SJCRH30 (cell line): ENCODE data around the gene BCL2A1. TPM values are rescaled to one million over a fixed set of nuclear protein-coding genes. Genes with fewer than 3 reads are reported as not detected.

Experiments
- DNase-seq, 2 experiments: peaks; one replicate each; pipeline ENCODE4 v3.0.0-alpha.2; 2015 to 2020
- H3K27ac ChIP-seq: fragments of 250-450 bp; sonication (Bioruptor Pico); 2 replicates; pipeline ENCODE4 v1.5.1; 2020; ENCODE audit warnings: mild to moderate bottlenecking, moderate library complexity
- H3K27me3 ChIP-seq: fragments of 250-450 bp; sonication (Bioruptor Pico); 2 replicates; pipeline ENCODE4 v1.5.1; 2020; ENCODE audit warnings: mild to moderate bottlenecking, moderate library complexity
- H3K36me3 ChIP-seq: fragments of 250-450 bp; sonication (Bioruptor Pico); 2 replicates; pipeline ENCODE4 v1.5.1; 2020; ENCODE audit warnings: mild to moderate bottlenecking, moderate library complexity
- H3K4me1 ChIP-seq: fragments of 250-450 bp; sonication (Bioruptor Pico); 2 replicates; pipeline ENCODE4 v1.5.1; 2020; ENCODE audit warnings: mild to moderate bottlenecking, moderate library complexity
- H3K4me3 ChIP-seq: fragments of 250-450 bp; sonication (Bioruptor Pico); 2 replicates; pipeline ENCODE4 v1.5.1; 2020; ENCODE audit warnings: mild to moderate bottlenecking, moderate library complexity
- H3K9me3 ChIP-seq: fragments of 250-450 bp; sonication (Bioruptor Pico); replicated peaks from 2 replicates; pipeline ENCODE4 v1.5.1; 2020; ENCODE audit warnings: mild to moderate bottlenecking, moderate library complexity
- total RNA-seq: library from RNA; depleted of rRNA; stranded (reverse); fragments of >200 nt; shearing (Covaris generic); gene quantifications from 2 replicates; pipeline ENCODE4 v1.2.3, GENCODE V29; 2014

Gene BCL2A1
- total RNA-seq, 1 experiment from 2014 or later = not detected

DNA sequence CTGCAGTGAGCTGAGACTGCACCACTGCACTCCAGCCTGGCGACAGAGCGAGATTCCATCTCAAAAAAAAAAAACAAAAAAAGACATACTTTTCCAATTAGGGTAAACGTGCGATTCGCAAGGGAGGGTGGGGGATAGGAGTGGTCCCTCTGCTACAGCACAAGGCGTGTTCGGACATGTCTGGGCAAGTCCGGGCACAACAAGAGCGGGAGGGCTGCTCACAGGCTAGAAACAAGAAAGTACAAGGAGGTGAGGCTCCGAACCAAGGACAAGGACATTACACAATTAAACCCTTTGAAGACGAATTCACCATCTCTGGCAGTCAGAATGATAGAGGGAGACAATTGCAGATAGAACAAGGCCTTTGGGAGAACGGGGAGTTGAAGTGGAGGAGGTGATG lies 32.2 kb upstream of the BCL2A1 start:
- peak; percentile 17 to 21 for DNase-seq
- H3K4me3 ChIP-seq = no peak overlapping the region
- H3K36me3 ChIP-seq = no peaks in the 10 kb centered on the region
- no peaks in the 10 kb centered on the region for H3K9me3 ChIP-seq
- H3K27me3 ChIP-seq = no peaks in the 10 kb centered on the region
- no peaks in the 10 kb centered on the region for H3K4me1 ChIP-seq
- no peak overlapping the region for H3K27ac ChIP-seq

DNA sequence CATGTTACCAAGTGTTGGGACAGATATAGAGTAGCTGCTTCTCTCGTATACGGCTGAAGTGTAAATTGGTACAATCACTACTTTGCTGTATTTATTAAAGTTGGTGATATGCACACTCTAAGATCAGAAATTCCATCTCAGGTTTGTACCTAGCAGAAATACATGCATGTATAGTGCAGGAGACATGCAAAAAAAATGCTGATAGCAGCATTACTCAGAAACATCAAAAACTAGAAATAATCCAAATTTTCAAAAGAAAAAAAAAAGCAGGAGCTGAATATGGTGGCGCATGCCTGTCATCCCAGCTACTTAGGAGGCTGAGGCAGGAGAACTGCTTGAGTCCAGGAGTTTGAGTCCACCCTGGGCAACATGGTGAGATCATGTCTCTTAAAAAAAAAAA lies 31.3 kb upstream of the BCL2A1 start:
- H3K27ac ChIP-seq = no peak overlapping the region
- no peaks in the 10 kb centered on the region for H3K27me3 ChIP-seq
- DNase-seq = no peak
- H3K4me1 ChIP-seq = no peaks in the 10 kb centered on the region
- no peaks in the 10 kb centered on the region for H3K9me3 ChIP-seq
- no peak overlapping the region for H3K4me3 ChIP-seq
- no peaks in the 10 kb centered on the region for H3K36me3 ChIP-seq

DNA sequence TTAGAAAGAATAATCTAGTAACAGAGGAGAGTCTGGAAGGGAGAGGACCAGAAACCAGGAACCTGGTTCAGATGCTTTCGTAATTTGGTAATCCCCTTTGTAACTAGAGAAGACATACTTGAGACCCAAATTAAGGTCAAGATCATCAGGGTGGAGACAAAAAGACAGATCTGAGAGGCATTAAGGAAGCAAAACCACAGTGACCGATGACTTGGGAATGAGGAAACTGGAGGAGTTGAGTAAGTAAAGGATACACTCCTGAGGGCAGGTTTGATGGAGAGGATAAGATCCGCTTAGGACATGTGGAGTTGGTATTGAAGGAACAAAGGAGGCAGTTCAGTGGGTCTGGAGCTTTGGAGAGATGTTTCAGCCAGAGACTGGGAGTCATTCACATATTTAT lies 23.6 kb upstream of the BCL2A1 start:
- no peak for DNase-seq
- H3K36me3 ChIP-seq = no peaks in the 10 kb centered on the region
- no peaks in the 10 kb centered on the region for H3K9me3 ChIP-seq
- no peaks in the 10 kb centered on the region for H3K4me1 ChIP-seq
- H3K27me3 ChIP-seq = no peaks in the 10 kb centered on the region
- no peak overlapping the region for H3K4me3 ChIP-seq
- no peak overlapping the region for H3K27ac ChIP-seq

DNA sequence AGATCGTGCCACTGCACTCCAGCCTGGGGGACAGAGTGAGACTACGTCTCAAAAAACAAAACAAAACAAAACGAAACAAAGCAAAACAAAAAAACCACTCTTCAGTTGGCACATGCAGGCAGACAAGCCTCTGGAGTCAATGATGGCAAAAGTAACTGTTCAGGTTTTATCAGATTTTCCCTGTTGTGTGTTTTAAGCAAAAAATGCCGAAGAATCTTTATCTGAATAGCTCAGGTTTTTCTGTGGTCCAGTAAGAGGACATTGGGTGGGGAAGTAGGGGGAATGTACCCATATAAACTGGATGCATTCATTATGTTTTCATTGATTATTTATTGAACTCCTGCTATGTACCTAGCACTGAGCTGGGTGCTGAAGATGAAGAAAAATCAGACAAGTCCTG lies 20.8 kb upstream of the BCL2A1 start:
- Histone ChIP-seq H3K4me3 (no peak overlapping the region), H3K36me3 (no peaks in the 10 kb centered on the region), H3K27me3 (no peaks in the 10 kb centered on the region), H3K9me3 (no peaks in the 10 kb centered on the region), H3K4me1 (no peaks in the 10 kb centered on the region), H3K27ac (no peak overlapping the region)
- no peak for DNase-seq

- H3K27me3 ChIP-seq = no peaks in the 10 kb centered on the region
- no peak overlapping the region for H3K4me3 ChIP-seq
- H3K9me3 ChIP-seq = no peaks in the 10 kb centered on the region
- no peak overlapping the region for H3K27ac ChIP-seq
- H3K4me1 ChIP-seq = no peaks in the 10 kb centered on the region
- H3K36me3 ChIP-seq = no peaks in the 10 kb centered on the region
- DNase-seq = peak; percentile 54 to 72
These were observed 20.0 kb upstream of the BCL2A1 start for GRCh38 chr15:79990997-79991334.

- DNase-seq = no peak
- Histone ChIP-seq H3K4me3 (no peak overlapping the region), H3K36me3 (no peaks in the 10 kb centered on the region), H3K9me3 (no peaks in the 10 kb centered on the region), H3K27me3 (no peaks in the 10 kb centered on the region), H3K27ac (no peak overlapping the region), H3K4me1 (no peaks in the 10 kb centered on the region)
These were observed 19.4 kb upstream of the BCL2A1 start for GRCh38 chr15:79990280-79990996.

GRCh38 chr15:79989682-79990081 lies 18.7 kb upstream of the BCL2A1 start:
- Histone ChIP-seq H3K9me3 (no peaks in the 10 kb centered on the region), H3K27ac (no peak overlapping the region), H3K4me1 (no peaks in the 10 kb centered on the region), H3K27me3 (no peaks in the 10 kb centered on the region), H3K4me3 (no peak overlapping the region), H3K36me3 (no peaks in the 10 kb centered on the region)
- DNase-seq = no peak

GRCh38 chr15:79989183-79989582 lies 18.2 kb upstream of the BCL2A1 start:
- H3K4me1 ChIP-seq = no peaks in the 10 kb centered on the region
- no peaks in the 10 kb centered on the region for H3K36me3 ChIP-seq
- no peak for DNase-seq
- no peaks in the 10 kb centered on the region for H3K27me3 ChIP-seq
- H3K4me3 ChIP-seq = no peak overlapping the region
- H3K27ac ChIP-seq = no peak overlapping the region
- H3K9me3 ChIP-seq = no peaks in the 10 kb centered on the region

GRCh38 chr15:79988448-79989117 lies 17.6 kb upstream of the BCL2A1 start:
- no peak for DNase-seq
- no peaks in the 10 kb centered on the region for H3K36me3 ChIP-seq
- no peak overlapping the region for H3K27ac ChIP-seq
- H3K4me3 ChIP-seq = no peak overlapping the region
- no peaks in the 10 kb centered on the region for H3K9me3 ChIP-seq
- no peaks in the 10 kb centered on the region for H3K4me1 ChIP-seq
- no peaks in the 10 kb centered on the region for H3K27me3 ChIP-seq

GRCh38 chr15:79987969-79988368 lies 17.0 kb upstream of the BCL2A1 start:
- H3K4me1 ChIP-seq = no peaks in the 10 kb centered on the region
- DNase-seq = no peak

DNA sequence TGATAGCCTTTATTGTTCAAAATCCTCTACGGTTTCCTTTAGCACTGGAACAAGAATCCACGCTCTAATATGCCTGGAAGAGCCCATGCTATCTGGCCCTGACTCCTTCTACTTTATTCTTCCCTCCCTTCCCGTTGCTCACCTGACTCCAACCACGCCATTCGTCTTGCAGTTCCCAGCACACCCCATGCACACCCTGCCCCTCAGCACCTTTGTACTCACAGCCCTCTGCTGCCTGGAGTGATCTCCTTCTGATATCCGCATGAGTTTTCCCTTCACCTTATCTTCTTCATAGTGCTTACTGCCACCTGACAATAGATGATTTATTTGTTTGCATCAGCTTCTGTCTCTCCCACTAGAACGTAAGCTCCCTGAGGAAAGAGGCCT lies 16.6 kb upstream of the BCL2A1 start:
- H3K4me3 ChIP-seq = no peak overlapping the region
- H3K9me3 ChIP-seq = no peaks in the 10 kb centered on the region
- no peak overlapping the region for H3K27ac ChIP-seq
- no peaks in the 10 kb centered on the region for H3K36me3 ChIP-seq
- DNase-seq = no peak
- no peaks in the 10 kb centered on the region for H3K4me1 ChIP-seq
- H3K27me3 ChIP-seq = no peaks in the 10 kb centered on the region

More at GRCh38 chr15:79987969-79988368, 17.0 kb upstream of the BCL2A1 start:
- no peaks in the 10 kb centered on the region for H3K9me3 ChIP-seq
- H3K27ac ChIP-seq = no peak overlapping the region
- no peak overlapping the region for H3K4me3 ChIP-seq
- no peaks in the 10 kb centered on the region for H3K36me3 ChIP-seq
- no peaks in the 10 kb centered on the region for H3K27me3 ChIP-seq

DNA sequence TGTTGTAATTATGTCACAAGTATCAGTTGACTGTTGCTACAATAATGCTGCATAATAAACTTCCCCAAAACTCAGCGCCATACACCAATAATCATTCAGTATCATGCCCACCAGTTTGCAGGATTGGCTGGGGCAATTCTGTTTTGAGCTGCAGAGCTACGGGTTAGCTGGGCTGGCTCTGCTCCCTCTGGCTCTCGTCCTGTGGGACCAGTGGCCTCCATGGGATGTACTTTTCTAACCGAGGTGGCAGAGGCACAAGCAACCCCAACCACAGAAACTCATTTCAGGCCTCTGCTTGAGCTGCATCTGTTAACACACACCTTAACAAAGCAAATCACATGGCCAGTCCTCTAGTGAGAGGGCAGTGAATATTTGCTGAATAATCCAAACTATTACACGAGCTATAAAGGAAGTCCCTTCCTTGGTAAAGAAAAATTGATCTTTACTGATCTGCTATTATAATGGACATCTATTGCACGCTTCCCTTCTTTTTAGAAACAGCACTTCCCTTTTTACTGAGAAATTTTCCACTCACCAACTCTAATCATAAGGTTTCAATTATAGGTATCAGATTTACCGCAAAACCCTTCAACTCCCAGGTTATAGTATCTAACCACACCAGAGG lies 10.9 kb upstream of the BCL2A1 start:
- Histone ChIP-seq H3K4me3 (no peak overlapping the region), H3K27me3 (no peaks in the 10 kb centered on the region; the same call in 1 of the 2 replicates), H3K36me3 (no peaks in the 10 kb centered on the region), H3K4me1 (no peaks in the 10 kb centered on the region), H3K27ac (no peak overlapping the region), H3K9me3 (no peaks in the 10 kb centered on the region)
- no peak for DNase-seq

DNA sequence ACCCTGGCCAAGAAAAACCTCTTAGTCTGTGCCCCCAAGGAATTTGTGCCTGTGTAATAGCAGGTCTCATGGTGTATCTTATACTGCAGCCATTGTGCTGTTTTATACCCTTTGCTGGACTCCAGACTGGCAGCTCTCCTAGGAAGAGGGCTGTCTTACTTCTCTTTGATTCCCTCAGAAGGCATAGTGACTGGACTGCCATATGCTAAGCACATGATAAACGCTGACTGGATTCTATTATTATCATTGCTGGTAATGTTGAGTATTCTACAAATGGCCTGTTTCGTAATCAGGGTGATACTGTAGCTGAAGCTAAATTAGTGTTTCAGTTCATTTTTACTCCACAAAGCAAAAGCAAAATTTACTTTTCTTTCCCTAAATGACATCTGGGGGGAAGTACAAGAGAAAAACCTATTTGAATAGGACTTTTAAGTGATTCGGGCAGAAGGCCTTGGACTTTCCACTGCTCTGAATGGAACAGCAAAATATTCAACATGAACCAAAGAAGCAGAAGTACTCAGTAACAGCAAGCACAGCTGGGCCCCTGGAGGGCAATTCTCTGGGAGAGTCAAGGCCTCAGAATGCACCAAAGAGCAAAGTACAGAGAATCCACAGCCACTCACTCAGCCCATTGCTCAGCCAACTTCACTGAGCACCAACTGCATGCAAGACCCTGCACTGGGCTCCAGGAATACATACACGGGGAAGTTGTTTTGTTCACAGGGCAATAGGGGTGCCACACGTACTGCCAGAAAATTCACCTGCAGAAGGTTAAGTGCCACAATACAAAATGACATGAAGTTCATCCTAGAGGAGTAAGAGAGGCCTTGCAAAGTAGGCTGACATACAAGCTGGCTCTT lies 7.9 kb upstream of the BCL2A1 start:
- no peak overlapping the region for H3K4me3 ChIP-seq
- no peak for DNase-seq
- no peaks in the 10 kb centered on the region for H3K36me3 ChIP-seq
- H3K9me3 ChIP-seq = no peaks in the 10 kb centered on the region
- H3K27ac ChIP-seq = no peak overlapping the region
- no peaks in the 10 kb centered on the region for H3K4me1 ChIP-seq
- H3K27me3 ChIP-seq = no peaks in the 10 kb centered on the region; the same call in 1 of the 2 replicates

DNA sequence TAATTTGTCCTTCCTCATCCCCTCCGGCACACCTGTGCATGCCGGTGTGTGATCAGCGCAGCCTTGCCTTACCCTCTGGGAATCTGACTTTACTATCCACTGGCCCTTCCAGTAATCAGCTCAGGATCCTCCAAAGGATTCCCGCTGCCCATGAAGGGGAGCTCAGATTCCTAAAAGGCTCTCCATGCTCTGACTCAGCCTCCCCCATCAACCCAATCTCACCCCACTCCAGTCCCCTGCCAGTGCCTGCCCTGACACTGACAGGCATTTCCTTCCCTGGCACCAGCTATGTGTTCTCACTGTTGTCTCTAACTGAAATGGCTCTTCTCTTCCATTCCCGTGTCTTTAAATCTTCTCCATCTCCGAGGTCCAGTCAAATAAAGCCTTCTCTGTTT lies 7.3 kb upstream of the BCL2A1 start:
- Histone ChIP-seq H3K27me3 (no peaks in the 10 kb centered on the region; the same call in 1 of the 2 replicates), H3K27ac (no peak overlapping the region), H3K4me1 (no peaks in the 10 kb centered on the region), H3K36me3 (no peaks in the 10 kb centered on the region), H3K9me3 (no peaks in the 10 kb centered on the region), H3K4me3 (no peak overlapping the region)
- no peak for DNase-seq
